GM19239 (cell line): ENCODE results near the gene HNRNPU.

Experiments used
- DNase-seq: peaks from one replicate; pipeline ENCODE4 v3.0.0; 2011; ENCODE audit warnings: low spot score; ENCODE audit not compliant: insufficient read length
- FAIRE-seq: peaks from 2 replicates; lab custom pipeline; 2011; peaks lifted over from hg19 to GRCh38; lab: Jason Lieb, UNC

The HNRNPU gene

DNA sequence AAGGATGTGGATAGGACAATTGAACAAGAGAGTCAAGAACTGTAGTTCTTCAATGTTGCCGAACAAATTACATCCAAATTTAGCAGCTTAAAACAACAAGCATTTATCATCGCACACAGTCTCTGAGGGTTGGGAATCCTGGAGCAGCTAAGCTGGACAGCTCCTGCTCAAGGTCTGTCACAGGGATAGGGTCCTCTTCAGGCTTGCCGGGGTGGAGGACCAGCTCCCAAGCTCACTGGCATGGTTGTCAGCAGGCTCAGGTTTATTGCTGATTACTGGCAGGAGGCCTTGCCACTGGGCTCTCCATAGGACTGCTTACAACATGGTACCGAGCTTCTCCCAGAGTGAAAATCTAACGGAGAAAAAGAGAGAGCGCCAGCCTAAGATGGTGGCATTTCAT lies 51.0 kb downstream of the HNRNPU start:
- DNase-seq (no peak), FAIRE-seq (no peak)

DNA sequence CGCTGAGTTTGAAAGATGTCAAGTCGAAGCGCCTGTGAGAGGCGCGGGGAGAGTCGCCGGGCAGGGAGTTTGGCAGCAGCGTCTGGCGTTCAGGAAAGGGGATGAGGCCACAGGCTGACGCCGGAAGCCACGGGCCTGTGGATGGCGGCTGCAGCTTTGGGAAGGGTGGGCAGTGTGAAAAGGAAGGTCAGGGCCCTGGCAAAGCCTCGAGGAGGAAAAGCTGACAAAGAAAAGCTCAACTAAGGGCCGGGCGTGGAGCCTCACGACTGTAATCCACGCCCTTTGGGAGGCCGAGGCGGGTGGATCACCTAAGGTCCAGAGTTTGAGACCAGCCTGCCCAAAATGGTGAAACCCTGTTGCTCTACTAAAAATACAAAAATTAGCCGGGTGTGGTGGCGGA lies 54.1 kb downstream of the HNRNPU start:
- no peak for DNase-seq
- FAIRE-seq = no peak

DNA sequence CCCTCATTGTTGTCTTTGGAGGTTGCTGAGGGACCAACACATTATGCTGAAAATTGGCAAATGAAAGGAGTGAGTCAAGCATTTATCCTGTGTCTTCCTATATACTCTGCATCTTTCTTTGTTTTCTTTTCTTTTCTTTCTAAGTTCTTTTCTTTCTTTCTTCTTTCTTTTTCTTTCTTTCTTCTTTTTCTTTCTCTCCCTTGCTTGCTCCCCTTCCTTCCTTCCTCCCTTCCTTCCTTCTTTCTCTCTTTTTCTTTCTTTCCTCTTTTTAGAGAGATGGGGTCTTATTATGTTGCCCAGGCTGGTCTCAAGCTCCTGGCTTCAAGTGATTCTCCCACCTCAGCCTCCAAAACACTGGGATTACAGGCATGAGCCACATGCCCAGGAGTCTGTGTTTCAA lies 57.2 kb downstream of the HNRNPU start:
- FAIRE-seq (no peak), DNase-seq (no peak)

DNA sequence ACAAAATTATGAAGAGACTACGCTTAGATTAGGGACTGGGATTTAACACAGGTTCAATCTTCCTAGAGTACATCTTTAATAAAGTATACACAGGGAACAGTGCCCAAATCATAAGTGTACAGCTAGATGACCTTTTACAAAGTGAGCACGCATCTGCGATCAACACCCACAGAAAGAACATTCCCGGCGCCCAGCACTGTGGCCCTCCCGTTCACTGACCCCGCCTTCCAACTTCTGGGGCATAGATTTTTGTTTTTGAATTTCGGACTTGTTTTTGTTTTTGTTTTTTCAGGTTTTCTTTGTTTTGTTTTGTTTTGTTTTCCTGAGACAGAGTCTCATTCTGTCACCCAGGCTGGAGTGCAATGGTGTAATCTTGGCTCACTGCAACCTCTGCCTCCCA lies 59.5 kb downstream of the HNRNPU start:
- DNase-seq = no peak
- no peak for FAIRE-seq

DNA sequence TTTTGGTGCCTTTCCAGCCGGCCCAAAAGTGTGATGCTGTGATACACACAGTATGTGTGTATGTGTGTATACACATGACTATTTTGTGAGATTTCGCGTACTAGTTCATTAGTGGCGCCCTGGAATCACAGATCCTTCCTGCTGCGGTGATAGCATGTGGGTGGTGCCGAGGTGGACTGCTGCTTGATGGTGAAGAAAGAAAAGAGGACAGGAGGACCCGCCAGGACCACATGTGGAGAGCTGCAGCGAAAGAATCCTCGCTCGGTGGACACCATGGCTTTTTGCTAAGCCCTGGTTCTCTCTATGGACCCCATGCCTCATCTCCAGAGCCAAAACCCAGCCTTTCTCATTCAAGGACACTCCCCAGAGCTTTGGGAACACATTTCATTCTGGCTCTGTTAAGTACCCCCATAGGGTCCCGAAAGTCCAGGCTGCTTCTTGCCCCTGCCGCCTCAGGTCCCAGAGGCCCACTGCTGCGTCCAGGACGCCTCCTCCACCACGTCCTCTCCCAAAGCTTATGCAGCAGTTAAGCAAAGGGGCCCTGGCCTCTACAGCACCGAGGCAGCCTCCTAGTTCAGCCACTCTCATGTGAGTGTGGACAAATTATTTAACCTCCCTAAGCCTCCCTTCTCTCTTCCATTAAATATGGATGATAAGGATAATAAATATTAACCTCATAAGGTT lies 61.6 kb downstream of the HNRNPU start:
- no peak for DNase-seq
- no peak for FAIRE-seq

DNA sequence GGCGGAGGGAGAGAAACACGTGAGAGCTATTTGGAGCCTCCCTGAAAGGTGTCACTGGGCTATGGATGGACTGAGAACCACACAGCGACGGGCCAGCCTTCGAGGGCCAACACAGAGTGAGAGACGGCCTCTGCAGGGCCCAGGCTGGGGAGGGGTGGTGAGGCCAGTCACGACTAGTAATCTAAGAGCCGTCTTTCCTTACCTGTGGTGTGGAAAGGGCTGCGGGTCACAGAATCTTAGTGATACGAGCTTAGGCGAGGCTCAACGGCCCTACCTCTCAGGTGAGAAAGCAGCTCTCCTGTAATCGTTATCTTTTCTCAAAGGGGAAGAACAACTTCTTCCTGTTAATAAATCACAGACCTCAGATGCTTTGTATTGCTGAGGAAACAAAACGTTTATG lies 62.3 kb downstream of the HNRNPU start:
- no peak for DNase-seq
- FAIRE-seq = no peak

DNA sequence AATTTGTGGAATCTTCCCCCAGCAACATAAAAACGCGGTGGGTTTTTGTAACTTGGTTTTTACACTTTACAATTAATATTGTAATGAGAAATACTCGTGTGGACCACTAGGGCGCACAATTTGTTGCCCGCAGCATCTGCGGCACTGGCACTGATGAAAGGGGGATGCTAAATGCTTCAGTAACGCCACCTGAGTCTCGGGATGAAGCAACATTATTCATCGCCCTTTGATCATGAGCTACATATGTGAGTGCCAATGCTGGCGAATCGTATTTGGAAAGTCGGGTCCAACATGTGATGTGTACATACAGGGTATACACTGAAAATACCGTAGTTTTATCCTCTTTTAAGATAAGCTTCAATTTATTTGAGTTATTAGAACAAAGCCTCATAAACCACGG lies 63.1 kb downstream of the HNRNPU start:
- DNase-seq (peak; percentile 62), FAIRE-seq (no peak)

DNA sequence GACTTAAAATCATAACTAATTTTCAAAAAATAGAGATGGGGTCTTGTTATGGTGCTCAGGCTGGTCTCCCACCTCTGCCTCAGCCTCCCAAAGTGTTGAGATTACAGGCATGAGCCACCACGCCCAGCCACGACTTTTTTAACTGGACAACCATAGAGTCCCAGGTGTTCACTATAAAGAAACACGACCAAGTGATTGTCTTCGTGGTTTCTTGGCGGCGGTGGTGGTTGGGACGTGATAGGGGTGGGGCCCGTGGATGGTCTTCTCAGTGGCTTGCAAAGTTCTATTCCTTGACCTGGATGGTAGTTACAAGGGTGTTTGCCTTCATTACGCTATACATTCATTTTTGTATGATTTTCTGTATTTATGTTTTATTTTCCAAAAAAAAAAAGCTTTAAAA lies 63.5 kb downstream of the HNRNPU start:
- no peak for FAIRE-seq
- DNase-seq = no peak
